K562 (cell line): Measurements from ENCODE around the gene RGS3.

Experiments used
- KAT7 ChIP-seq: sonication (generic); formaldehyde crosslinking; IDR thresholded peaks from 2 replicates; pipeline ENCODE4 v1.8.0; 2022; ENCODE audit warnings: missing genetic modification reagents, mild to moderate bottlenecking, borderline replicate concordance
- SP1 ChIP-seq: sonication (generic); formaldehyde crosslinking; IDR thresholded peaks from 2 replicates; pipeline ENCODE4 v1.8.1; 2022; ENCODE audit warnings: mild to moderate bottlenecking, missing genetic modification reagents
- TF ChIP-seq, protein P1 (sequence below), 2 experiments: fragments of 450-650 bp in 1 of 2; sonication (generic) in 1 of 2; formaldehyde crosslinking; conservative IDR thresholded peaks; 2 replicates each; pipeline versions ENCODE4 v1.4.0 to v1.8.1; 2020 to 2022; ENCODE audit warnings: mild to moderate bottlenecking in 1 of 2, missing genetic modification reagents in 1 of 2

DNA sequence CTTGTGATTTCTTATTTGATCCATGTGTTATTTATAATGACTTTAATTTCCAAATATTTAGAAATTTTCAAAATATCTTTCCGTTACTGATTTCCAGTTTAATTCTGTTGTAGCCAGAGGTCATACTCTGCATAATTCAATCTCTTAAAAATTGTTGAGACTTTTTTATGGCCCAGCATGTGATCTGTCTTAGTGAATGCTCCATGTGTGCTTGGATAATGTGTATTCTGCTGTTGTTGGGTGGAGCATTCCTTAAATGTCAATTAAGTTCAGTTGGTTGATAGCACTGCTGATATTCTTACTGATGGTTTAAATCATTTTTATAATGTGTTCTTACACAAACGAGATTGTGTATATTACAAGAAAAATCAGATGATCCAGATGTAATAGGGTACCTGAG lies 180.8 kb downstream of the RGS3 start:
- no peak for TF ChIP-seq KAT7 (CRISPR knock-in tag)
- TF ChIP-seq, protein P1, sequence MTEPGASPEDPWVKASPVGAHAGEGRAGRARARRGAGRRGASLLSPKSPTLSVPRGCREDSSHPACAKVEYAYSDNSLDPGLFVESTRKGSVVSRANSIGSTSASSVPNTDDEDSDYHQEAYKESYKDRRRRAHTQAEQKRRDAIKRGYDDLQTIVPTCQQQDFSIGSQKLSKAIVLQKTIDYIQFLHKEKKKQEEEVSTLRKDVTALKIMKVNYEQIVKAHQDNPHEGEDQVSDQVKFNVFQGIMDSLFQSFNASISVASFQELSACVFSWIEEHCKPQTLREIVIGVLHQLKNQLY (CRISPR knock-in tag; conservative IDR thresholded peaks at IDR 0.05), result no peak
- TF ChIP-seq SP1 (CRISPR knock-in tag), result no peak
